ENCODE measurements around the gene B4GALNT1. TPM values are rescaled to one million over a fixed set of nuclear protein-coding genes. Genes with fewer than 3 reads are reported as not detected.
"Not testable (repeated sequence)": the region's sequence is repeated elsewhere in the genome, so short reads cannot be mapped to it uniquely, and the experiment has no call there.

Gene B4GALNT1
- total and polyA plus RNA-seq, 10 of the 15 experiments (the other 5 are each of a cell fraction or from before 2014, with no cell fraction given): 0.01 to 0.38 (median 0.14) TPM; not detected in 3

DNA sequence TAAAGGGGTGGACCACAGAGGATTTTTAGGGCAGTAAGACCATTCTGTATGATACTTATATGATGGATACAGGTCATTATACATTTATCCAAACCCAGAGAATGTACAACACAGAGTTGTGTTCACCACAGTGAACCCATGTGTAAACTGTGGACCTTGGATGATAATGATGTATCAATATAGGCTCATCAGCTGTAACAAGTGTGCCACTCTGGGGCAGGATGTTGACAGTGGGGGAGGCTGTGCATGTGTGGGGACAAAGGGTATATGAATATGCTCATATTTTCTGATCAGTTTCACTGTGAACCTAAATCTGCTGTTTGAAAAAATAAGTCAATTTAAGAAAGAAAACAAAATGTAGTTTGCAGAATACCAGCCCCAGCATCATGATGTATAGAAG is 46.7 kb upstream of the B4GALNT1 start (continued):
- TF ChIP-seq NRF1 (conservative IDR thresholded peaks at IDR 0.05; ENCODE audit: low read depth, low read length) (no peak), NR2C2 (IDR thresholded peaks at IDR 0.05; ENCODE audit: borderline replicate concordance, control insufficient read depth, insufficient read length, low read depth) (no peak), NBN (IDR thresholded peaks at IDR 0.05) (no peak), BACH1 (IDR thresholded peaks at IDR 0.05; ENCODE audit: borderline replicate concordance) (no peak), NR2F1 (conservative IDR thresholded peaks at IDR 0.05) (no peak)
- TF ChIP-seq, protein P1, sequence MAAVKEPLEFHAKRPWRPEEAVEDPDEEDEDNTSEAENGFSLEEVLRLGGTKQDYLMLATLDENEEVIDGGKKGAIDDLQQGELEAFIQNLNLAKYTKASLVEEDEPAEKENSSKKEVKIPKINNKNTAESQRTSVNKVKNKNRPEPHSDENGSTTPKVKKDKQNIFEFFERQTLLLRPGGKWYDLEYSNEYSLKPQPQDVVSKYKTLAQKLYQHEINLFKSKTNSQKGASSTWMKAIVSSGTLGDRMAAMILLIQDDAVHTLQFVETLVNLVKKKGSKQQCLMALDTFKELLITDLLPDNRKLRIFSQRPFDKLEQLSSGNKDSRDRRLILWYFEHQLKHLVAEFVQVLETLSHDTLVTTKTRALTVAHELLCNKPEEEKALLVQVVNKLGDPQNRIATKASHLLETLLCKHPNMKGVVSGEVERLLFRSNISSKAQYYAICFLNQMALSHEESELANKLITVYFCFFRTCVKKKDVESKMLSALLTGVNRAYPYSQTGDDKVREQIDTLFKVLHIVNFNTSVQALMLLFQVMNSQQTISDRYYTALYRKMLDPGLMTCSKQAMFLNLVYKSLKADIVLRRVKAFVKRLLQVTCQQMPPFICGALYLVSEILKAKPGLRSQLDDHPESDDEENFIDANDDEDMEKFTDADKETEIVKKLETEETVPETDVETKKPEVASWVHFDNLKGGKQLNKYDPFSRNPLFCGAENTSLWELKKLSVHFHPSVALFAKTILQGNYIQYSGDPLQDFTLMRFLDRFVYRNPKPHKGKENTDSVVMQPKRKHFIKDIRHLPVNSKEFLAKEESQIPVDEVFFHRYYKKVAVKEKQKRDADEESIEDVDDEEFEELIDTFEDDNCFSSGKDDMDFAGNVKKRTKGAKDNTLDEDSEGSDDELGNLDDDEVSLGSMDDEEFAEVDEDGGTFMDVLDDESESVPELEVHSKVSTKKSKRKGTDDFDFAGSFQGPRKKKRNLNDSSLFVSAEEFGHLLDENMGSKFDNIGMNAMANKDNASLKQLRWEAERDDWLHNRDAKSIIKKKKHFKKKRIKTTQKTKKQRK (IDR thresholded peaks at IDR 0.05; ENCODE audit: low read depth, low read length): no peak

DNA sequence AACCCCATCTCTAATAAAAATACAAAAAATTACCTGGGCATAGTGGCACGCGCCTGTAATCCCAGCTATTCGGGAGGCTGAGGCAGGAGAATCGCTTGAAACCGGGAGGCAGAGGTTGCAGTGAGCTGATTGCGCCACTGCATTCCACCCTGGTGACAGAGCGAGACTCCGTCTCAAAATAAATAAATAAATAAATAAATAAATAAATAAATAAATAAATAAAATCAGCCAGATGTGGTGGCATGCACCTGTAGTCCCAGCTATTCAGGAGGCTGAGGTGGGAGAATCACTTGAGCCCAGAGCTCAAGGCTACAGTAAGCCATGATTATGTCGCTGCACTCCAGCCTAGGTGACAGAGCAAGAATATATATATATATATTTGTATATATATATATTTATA is 44.9 kb upstream of the B4GALNT1 start:
- POLR2A ChIA-PET; H3K79me2 ChIP-seq (ENCODE audit: control insufficient read depth, insufficient read depth, low read length); H3K4me3 ChIP-seq; H3K4me2 ChIP-seq (ENCODE audit: control insufficient read depth, insufficient read depth); H3K27ac ChIP-seq (ENCODE audit: control insufficient read depth, insufficient read depth); BruUV-seq (replicated peaks); H3K36me3 ChIP-seq (ENCODE audit: control insufficient read depth in 2 of 2, insufficient read depth in 2 of 2, low read length in 1 of 2); RAD21 ChIA-PET (ENCODE audit: unreplicated experiment); intact Hi-C loops (cut with micrococcal nuclease; ENCODE audit: unreplicated experiment); H3K27me3 ChIP-seq (replicated peaks in 1 of 2; ENCODE audit: control insufficient read depth in 2 of 2, insufficient read depth in 2 of 2, low read length in 1 of 2); H3K9me3 ChIP-seq (replicated peaks; ENCODE audit: control insufficient read depth, insufficient read depth, low read length); ATAC-seq; H4K20me1 ChIP-seq (ENCODE audit: control insufficient read depth, insufficient read depth); H3K9ac ChIP-seq (ENCODE audit: control insufficient read depth, insufficient read depth, low read length); H3K4me1 ChIP-seq (ENCODE audit: control insufficient read depth, insufficient read depth, low read length); in situ Hi-C loops (cut with MboI); DNase-seq (ENCODE audit: low read depth, low spot score); FAIRE-seq; H2AFZ ChIP-seq (ENCODE audit: control insufficient read depth, low read depth, low read length): not testable (repeated sequence)
- SMC1A ChIA-PET (ENCODE audit: uncharacterized antibody, unreplicated experiment): interaction anchor here (0.9 kb wide), 1 partner anchor 35 kb away, joined by 3 read pairs; no protein-coding TSS in a partner anchor
- CTCF ChIA-PET: interaction anchor here (0.5 kb wide), 1 partner anchor 39 kb away, joined by 3 read pairs; no protein-coding TSS in a partner anchor
- 74% methylated on average over 9 of the region's 9 CpGs for WGBS (ENCODE audit: insufficient coverage, insufficient replicate concordance, low lambda C conversion rate, missing lambda C conversion rate)
